HG03139 (cell line): ENCODE results near the gene PEX10.
"Not testable (repeated sequence)": the region's sequence is repeated elsewhere in the genome, so short reads cannot be mapped to it uniquely, and the experiment has no call there.

Experiments used
- ATAC-seq: cut with Tn5 transposase; IDR thresholded peaks from one replicate; pipeline ENCODE4 v1.9.1; 2021; ENCODE audit not compliant: unreplicated experiment

The PEX10 gene

GRCh38 chr1:2412395-2412772 is at the start of gene PEX10:
Gene PEX10 (minus strand): TSS chr1:2412564. CDS start chr1:2412502, 62 bp downstream.
- peak; percentile 69 for ATAC-seq

GRCh38 chr1:2460996-2461751 is 48.8 kb upstream of the PEX10 start:
- ATAC-seq, result no peak

DNA sequence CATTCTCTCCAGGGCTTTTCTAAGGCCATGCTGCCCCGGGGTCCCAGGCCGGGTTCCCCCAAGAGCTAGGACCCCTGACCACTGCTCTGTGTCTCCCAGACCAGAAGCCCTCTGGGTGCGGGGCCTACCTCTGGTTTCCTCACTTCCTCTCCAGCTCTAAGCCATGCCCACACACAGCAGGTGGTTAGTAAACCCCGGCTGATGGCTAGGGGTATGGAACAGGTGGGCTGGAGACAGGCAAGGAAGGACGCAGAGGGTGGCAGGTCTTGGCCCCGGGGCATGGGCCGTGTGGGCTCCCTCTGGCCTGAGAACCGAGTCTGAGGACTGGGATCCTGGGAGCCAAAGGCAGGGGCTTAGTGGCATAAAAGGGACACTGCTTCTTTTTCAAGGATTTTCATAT is 47.8 kb upstream of the PEX10 start:
- no peak for ATAC-seq

DNA sequence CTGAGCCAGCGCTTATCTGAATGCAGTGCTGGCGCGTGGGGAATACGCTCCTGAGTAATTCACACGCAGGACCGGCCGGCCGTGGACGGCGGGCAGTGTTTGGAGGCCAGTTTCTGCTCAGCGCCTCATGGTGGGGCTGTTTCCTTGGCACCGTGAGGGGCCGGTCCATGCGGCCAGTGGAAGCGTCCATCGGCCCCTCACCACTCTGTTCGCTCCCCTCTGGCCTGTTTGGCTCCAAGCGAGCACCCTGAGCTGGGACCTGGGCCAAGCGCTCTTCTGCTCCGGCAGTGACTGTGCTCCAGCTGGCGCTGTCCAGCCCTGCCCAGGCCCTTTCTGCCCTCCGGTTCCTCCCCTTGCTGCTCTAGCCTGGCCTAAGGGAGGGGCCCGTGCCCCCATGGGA is 47.4 kb upstream of the PEX10 start:
- no peak for ATAC-seq

GRCh38 chr1:2459102-2459753 is 46.9 kb upstream of the PEX10 start:
- not testable (repeated sequence) for ATAC-seq

- no peak for ATAC-seq
Observed at GRCh38 chr1:2458687-2459086, 46.3 kb upstream of the PEX10 start.

DNA sequence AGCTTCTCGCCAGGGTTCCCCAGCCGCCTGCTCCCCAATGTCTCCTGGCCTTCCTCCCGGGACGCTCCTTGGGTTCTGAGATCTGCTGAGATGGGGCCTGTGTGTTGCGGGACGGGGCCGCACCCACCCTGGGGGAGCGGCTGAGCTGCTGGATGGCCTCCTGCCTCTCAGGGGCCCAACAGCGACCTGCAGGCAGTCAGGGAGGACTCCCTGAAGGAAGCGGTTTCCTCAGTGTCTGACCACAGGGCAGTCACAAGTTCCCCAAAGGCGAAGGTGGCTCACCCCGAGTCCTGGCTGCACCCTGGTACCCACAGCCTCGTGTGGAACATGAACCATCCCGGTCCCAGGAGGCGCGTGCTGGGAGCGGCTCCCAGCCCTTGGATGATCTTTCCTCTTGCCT is 45.1 kb upstream of the PEX10 start:
- ATAC-seq, result no peak

DNA sequence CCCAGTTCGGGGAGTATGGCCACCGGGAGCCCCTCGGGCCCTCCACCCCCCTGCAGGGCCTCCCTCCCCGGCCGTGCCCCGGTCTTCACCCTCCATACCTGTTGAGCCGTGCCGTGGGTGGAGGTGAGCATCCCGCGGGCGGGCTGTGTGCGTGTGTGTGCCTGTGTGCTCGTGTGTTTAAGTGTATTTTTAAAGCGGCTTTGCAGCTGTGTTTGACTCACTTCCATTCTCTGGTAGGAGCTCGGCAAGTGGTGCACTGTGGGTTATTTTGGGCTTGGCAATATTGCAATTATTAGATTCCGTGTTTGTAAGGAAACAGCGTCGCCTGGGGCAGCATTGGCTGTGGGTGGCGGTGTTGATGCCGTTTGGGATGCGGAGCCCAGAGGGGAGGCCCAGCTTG is 43.4 kb upstream of the PEX10 start:
- no peak for ATAC-seq

- ATAC-seq, result no peak
Observed at GRCh38 chr1:2454227-2454626, 41.9 kb upstream of the PEX10 start.

DNA sequence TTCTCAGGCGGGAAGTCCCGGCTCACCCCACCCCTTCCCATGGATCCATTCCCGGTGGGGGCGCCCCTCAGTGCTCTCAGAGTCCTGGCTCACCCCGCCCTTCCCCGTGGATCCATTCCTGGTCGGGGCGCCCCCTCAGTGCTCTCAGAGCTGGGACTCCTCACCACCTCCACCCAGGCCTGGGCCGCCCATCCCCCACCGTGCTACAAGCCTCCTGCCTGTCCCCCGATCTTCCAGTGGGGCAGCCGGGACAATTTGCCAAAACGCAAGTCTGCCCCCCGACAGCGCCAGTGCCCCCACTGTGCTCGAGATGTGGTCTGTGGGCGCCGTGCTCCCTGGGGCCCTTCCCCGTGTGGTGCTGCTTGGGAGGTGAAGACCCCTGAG is 40.6 kb upstream of the PEX10 start:
- ATAC-seq, result no peak

GRCh38 chr1:2452201-2452931 is 40.0 kb upstream of the PEX10 start:
- no peak for ATAC-seq

- no peak for ATAC-seq
Observed at GRCh38 chr1:2451741-2452140, 39.4 kb upstream of the PEX10 start.

DNA sequence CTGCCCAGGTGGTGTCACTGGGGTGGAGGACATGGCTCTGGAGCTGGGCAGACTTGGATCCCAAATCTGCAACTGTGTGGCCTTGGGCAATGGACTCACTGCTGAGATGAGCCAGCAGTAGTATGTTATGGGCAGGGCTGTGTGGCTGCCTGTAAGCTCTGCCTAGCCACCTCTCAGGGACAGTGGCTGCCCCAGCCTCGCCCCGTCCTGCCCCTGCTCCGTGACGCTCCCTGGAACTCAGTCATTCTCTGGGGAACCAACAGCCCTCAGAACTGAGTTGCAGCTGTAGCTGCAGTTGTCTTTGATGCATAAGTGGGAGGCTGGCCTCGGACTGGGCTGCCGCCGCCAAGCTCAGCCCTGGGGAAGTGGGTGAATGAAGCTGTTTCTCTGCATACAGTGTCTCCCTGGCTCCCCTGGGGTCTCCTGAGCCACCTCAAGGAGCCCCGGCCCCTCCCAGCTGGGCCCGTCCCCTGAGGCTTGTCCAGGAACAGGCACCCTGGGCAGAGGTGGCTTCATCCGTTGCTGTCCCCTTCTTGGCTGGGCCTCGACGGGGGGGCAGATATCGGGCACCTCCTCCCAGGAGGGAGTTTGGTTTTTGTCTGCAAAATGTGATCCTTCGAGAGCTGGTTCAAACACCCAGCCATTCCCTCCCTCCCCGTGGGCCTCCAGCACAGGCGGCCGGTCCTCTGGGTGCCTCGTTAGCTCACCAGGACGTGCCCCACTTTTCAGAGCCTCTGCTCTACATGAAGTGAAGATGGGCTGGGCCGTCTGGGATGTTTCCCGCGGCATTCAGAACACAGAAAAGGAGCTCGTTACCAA is 37.5 kb upstream of the PEX10 start:
- no peak for ATAC-seq

GRCh38 chr1:2448098-2448445 is 35.7 kb upstream of the PEX10 start:
- no peak for ATAC-seq

DNA sequence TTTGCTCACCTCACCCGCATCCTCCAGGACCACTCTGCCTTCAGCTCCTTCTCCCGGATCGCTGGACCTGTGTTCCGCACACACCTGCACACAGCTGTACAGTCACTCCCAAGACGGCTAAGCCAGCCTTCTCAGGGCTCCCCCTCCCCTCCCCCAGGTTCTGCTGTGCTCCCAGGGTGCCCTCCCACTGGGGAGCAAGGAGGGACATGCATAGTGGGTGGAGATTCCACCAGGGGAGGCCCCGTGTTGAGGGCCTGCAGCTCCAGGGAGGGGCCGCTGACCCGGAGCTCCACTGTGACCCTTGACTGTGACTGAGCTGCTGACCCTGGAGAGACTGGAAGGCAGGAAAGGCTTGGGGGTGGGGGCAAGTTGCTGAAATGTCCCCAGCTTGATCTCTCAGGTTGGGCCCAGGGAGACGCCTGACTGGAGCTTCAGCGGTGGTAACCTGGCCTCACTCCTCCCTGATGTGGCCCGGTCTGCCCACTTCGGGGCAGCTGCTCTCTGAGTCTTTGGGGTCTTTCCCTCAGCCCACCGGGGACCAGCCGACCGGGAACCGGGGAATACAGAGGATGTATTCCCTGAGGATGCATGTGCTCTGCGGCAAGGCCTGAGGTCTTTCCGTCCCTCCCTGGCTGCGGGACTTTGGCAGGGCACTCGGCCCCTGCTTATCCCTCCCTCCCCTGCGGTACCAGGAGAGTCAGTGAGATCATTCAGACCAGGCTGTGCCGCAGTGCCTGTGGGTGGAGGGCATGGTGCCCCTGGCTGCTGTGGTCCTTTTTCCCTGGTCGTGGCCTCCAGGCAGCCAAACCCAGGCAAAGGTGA is 35.1 kb upstream of the PEX10 start:
- ATAC-seq, result no peak

DNA sequence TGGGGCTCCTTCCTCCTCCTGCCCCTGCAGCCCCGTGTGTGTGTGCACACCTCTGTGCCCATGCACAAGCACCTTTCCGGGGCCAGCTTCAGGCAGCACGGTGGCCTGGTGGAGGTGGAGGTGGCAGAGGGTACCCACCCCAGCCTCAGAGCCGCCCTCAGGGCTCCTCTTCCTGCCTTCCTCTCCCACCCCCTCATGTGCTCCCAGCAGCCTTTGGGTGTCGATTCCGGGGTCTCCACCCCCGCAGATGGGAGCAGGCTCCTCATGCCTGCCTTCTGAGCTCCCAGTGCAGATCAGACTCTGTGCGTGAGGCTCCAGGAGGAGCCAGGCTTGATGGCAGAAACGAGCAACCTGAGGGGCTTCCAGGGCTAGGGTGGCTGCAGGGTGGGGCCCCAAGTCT is 34.5 kb upstream of the PEX10 start:
- ATAC-seq, result no peak

DNA sequence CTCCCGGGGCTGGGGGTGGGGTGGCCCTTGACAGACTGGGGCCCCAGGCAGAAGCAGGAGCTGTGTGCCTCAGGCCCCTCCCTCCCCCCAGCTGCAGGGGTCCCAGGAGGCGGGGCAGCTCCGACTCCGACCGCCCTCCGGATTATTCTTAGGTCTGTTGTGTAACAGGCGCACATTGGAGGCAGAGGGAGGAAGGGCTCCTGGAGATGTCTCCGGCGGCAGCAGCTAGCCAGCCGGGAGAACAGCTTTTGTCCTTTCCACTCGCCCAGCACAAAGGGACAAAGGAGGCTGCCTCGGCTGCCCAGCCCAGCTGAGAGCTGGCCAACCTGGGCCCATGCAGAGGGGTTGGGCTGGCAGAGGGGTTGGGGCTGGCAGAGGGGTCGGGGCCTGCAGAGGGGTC is 34.0 kb upstream of the PEX10 start:
- no peak for ATAC-seq

- no peak for ATAC-seq
Observed at GRCh38 chr1:2445823-2446215, 33.5 kb upstream of the PEX10 start.

DNA sequence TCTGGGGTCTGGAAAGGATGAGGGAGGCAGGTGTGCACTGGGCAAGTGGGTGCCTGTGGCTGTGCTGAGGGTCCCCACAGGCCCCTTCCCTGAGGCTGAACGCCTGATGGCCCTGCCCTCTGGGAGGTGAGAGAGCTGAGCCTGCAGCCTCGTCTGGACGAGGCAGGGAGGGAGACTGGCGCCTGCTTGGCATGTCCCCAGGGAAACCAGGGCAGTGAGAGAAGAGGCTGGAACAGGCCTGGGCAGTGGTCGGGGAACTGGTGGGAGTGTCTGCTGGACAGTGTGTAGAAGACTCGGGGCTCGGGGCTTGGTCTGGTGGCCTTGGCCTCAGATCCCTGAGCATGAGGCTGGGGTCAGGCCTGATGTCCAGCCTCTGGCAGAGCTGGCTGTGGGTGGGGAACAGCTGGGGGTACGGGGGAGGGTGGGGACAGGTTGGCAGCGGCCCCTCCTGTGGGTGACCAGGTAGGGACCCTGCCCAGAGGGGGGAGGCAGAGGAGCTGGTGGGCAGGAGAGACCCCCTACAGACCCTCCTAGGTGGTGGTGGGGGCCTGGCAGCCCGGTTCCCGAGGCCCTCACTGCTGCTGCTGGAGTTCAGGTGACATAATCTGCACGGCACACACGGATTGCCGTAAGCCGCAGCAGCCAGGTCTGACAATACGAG is 32.9 kb upstream of the PEX10 start:
- ATAC-seq, result no peak

DNA sequence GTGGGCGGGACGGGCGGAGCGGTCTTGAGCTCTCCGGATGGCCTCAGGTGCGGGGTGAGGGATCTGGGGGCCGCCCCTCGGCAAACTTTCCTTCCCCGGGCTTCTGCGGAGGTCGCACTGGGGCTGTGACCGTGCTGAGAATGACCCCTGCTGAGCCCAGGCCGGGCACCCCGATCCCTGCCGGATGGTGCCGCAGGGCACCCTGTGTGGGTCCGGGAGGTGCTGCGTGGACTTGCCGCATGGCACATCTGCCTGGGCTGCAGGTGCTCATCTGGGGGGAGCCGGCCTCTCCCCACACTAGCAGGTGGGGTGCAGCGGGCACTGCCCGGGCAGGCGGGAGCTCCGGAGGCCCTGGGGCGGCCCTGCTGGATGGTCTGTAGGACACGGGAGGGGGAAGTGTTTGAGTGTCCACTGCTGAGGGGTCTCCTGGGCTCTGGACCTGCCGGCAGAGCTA is 31.8 kb upstream of the PEX10 start:
- no peak for ATAC-seq
